ENCODE measurements around the gene RNF150.

RNF150 gene

DNA sequence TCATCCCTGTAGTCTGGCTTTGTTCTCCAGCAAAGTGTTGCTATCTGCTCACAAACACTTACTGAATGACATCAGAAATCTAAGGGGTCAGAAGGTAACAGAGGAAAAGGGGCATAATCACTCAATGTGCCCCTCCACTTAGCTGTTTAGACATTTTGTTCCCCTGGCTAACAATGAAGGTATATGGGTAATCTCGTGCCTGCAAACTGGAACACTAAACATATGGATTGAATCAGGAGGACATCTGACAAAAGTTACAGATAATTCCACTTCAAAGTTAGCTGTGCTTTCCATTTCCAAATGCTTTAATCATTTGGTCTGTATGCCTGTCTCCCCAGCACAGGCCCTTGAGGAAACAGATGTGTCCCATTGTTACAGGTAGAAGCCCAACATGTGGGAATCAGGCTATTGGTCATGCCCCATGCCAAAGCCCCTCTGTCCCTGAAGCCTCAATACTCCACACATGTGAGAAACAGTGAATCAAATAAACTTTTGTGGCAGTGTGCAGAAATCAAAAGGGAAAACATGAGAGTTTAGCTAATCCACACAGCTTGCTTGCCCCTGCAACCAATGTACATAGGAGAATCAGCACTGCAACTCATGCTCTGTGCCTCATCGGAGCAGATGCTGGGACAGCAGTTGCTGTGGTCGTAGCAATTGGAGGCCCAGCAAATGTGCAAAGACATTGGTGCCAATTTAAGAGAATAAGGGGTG lies 111.7 kb downstream of the RNF150 start:
- DNase-seq = no peak

DNA sequence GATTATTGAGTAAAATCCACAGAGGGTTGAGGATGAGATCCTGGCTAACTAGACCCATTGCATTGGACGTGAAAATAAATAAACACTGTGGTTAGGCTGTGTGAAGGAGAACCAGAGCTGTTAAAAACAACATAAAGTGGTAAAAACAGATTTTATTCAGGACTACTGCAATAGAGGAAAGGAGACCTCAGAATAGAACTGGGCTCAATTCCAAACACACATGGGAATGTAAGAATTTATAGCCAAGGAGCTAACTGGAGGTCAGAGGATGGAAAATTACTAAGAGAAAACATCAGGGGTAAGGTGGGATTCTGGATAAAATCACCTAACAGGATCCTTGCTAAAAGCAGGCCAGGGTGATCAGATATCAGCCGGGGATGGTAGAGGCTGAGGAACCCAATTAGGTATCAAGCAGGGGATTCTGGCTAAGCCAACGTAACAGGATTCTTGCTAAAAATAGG lies 112.4 kb downstream of the RNF150 start:
- DNase-seq = no peak

DNA sequence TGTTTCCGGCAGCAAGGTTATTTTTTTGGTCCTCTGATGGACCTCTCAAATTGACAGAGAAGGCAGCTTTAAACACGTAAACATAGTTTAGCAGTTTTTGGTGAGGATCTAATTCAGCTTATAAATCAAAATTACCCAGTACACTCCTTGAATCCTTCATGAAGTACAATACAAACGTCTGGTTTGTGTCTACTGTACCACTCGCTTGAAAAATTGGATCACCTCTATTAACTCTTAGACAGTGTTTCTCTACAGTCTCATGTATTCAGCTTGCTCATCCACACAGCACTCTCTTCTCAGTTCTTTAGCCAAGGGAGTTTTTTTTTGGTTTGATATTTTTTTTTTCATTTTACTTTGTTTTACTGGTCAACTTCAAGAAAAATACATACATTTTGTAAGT lies 113.5 kb downstream of the RNF150 start:
- no peak for DNase-seq

DNA sequence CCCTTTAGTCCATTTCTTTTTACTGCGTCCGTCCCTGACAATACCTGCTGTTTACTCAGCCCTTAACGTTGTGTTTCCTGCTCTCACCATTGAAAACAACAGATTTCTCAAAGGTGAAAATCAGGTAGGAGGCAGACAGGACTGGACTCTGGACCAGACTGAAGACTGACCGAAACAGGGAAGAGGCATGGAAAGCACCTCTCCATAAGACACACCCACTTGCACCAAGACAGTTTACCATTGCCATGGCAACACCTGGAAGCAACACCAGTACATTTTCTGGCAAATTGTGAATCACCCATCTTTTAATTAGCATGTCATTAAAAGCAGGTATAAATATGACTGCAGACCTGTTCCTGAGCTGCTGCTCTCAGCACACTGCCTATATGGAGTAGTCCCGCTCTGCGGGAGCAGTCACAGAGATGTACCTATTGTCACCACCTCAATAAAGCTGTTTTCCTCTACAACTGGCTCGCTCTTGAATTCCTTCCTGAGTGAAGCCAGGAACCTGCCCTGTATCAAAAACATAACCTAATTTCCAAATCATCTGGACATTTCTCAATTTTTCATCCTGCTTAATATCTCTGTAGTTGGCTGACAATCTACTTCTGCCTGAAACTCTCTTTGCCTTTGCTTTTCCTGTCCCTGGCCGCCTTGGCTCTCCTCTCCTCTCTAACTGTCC lies 117.0 kb downstream of the RNF150 start:
- no peak for DNase-seq

DNA sequence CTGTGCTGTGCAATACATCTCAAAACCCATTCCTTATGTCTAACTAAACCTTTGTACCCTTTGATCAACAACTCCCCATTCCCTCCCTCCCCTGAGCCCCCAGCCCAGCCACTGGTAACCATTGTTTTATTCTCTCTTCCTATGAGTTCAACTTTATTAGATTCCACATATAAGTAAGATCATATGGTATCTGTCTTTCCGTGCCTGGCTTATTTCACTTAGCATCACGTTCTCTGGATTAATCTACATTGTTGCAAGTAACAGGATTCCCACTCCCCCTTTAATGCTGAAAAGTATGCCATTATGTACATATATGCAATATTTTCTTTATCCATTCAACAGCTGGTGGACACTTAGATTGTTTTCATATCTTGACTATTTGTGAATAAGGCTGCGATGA lies 119.4 kb downstream of the RNF150 start:
- DNase-seq = no peak

DNA sequence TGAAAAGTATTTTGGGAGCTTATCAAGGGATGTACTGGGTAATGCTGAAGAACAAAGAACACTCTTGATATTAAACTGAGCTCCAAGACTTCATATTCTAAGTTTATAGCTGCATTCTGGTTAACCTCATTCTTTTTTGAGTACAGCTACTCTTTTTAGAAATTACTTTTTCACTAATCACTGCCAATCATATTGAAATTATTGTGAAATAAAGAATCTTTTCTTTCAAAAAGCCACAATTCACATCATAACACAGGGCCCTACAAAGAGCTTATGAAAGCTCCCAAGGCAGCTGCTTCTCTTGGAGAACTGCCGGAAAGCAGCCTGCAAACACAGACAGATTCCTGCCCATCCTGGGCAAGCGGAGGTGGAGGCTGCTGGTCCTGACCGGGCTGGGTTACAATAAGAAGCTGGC lies 121.4 kb downstream of the RNF150 start:
- no peak for DNase-seq

DNA sequence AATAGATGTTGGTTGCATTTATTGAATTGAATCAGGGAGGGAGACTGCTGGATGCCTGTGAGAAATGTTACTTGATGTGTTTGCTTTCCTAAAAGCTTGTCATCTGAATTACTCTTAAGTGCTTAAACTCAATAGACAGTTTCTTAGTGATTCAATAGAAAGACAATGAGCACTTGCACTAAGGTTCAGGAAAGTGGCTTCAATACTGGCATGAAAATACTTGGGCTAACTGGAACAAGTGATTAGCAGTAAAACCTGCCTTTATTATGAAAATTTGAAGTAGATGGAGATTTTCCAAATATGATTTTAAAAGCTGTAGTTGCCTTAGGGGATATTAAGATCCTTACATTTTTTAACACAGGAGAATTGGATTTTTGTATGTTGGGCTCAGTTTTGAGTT lies 123.3 kb downstream of the RNF150 start:
- DNase-seq = no peak

DNA sequence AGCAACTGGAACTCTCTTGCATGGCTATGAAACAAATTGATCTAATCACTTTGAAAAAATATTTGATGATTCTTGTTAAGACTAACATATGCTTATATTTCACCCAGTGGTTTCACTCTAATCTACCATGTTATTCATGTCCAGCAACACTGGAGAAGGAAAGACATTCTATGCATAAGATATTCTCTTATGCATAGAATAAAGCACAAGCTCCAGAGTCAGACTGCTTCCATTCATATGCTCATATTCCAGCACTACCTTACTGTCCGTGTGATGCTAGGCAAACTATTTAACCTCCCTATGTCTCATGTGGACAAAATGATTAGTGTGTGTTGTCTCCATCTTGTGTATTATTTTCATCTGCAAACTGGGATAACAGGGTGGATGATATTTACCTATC lies 124.1 kb downstream of the RNF150 start:
- DNase-seq = no peak

DNA sequence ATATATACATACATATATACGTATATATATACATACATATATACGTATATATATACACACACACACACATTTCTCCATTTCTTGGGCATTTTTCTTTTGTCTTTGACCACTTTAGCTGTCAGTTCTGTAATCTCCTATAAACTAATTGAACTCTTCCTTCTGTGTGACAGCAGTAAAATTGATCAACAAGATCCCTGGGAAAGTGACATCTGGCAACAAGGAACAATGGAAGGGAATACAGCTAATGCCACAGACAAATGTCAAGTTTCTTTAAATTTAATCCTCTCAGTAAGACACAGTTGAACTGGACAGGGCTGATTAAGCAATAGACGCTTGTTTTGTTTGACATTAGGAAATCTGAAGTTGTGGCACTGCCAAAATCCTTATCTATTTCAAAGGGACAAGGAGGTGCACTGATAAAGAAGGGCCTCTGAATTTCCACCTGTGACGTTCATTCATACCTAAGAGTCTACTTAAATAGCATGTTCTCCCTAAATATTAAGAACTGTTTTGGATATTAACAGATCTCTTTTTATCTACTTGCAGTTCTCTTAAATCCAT lies 126.9 kb downstream of the RNF150 start:
- no peak for DNase-seq

DNA sequence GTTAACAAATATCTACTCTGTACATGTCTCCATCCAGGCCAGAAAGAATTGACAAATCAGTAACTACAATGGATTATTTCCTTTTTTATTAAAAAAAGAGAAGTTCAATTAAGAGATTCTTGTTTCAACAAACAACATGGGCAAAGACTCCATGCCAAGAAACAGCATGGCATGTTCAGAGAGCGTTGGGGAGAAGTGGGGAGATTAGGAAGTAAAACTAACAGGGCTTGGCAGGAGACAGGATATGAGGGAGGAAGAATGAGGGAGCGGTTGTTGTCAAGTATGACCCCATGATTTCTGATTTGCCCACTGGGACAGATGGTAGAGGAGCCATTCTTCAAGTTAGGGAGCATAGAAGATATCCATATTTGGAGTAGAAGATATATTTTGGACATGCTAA lies 128.4 kb downstream of the RNF150 start:
- DNase-seq = no peak

DNA sequence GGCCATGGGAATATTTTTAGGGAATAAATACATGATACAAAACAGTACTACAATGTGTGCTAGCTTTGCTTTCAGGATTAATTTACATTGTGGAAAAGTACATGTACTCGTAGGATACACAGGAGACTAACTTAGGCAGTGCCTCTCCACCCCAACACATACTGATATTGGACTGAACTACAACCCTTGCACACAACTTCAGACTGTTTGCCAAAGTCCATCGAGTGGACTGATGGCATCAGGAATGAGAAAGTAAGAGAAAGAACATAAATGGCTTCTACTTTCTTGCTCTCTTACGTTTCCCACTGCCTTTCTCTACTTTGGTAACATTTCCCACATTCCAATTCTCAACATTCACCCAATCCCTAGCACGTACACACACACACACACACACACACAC lies 130.1 kb downstream of the RNF150 start:
- DNase-seq = no peak

DNA sequence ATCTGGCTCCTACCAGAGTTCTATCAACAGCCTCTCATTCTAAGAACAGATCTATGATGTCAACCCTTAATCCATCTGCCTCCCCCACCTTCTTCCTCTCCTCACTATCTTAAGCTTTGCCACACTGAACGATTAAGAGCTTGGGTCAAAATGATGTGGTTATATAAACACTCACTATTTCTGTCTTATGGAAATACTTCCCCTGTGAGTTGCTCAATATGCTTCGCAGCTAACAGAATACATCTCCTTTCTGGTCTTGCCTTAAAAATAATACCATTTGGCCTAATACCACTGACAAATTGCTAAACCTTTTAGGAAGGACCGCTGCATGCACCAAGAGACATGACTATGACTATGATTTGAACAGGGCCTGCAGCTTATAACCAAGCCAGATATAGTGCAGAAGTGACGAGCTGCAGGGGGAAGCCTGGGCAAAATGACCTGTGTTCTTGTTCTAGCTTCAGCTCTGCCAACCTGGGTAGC lies 130.9 kb downstream of the RNF150 start:
- no peak for DNase-seq

DNA sequence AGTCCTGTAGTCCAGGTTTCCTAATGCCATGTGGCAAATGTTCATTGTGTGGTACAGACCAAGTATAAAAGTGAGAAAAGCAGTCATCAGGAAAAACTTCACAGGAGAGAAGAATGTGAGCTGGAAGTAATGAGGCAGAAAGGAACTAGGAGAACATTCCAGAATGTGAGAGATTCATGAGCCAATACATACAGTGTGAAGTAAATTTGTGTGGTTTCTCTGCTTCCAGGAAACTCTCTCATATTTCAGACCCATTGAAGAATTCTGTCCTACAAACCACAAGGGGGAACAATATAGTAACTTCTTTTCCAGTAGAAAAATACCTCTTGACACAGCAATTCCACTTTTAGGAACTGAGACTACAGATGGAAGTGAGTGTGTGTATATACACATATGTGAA lies 136.5 kb downstream of the RNF150 start:
- no peak for DNase-seq

DNA sequence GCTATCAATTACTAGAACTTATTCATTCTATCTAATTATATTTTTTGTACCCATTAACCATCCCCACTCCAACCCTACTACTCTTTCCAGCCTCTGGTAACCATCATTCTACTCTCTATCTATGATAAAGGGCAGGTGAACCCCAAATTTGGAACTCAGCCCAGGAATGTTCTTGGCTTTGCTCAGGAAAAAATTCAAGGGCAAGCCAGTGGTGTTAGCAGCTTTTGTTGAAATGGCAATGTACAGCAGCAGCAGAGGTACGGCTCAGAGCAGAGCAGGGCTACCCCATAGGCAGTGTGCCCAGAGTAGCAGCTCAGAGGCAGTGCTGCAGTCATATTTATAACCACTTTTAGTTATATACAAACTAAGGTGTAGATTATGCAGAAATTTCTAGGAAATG lies 138.2 kb downstream of the RNF150 start:
- DNase-seq = no peak

DNA sequence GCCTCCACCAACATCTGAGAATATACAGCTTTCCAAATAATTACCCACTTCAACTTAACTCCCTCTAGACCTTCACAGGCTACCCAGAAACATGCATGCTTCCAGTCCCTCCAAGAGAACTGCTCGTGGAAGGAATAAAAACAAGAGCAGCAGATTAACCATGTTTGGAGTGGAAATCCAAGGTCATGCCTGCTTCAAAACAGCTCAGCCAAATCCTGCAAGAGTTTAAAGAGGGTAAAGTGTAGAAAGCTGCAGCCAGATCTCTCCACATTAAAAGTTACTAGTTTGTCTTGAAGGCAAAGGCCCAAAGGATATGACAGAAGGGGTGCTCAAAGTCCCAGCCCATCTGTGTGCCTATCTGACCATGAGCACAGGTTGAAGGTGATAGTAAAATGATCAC lies 139.3 kb downstream of the RNF150 start:
- no peak for DNase-seq

DNA sequence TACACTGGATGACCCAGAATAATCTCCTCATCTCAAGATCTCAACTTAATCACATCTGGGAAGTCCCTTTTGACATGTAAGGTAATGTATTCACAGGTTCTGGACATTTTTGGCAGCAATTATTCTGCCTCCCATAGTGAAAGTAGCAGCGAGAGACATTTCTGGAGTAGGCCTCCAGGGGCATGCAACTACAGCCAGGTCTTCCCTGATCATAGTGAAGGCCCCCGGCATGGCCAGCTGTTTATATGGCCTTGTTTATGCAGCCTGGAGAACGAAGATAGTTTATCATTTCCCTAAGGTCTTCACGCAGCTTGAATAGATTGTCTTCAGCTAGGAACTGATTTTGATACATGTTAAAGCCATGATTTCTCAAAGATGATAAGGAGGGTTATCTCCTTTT lies 139.9 kb downstream of the RNF150 start:
- DNase-seq = no peak

DNA sequence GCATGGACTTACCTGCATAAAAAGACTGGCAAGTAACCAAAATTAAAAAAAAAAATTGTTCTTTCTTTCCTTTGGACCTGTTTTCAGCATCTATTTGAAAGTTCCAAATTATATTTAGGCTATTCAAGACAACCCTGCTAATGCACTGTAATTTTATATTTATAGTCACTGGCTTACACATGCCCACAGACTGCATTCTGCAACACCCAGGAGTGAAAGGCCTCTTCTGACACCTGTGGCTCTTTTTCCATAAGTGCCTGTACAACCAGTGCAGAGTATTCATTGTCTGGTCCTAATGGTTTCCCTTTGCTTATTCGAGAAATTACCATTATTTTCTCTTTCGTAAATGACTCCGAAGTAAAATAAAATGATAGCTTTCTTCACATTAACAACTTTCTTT lies 143.3 kb downstream of the RNF150 start:
- DNase-seq = no peak

DNA sequence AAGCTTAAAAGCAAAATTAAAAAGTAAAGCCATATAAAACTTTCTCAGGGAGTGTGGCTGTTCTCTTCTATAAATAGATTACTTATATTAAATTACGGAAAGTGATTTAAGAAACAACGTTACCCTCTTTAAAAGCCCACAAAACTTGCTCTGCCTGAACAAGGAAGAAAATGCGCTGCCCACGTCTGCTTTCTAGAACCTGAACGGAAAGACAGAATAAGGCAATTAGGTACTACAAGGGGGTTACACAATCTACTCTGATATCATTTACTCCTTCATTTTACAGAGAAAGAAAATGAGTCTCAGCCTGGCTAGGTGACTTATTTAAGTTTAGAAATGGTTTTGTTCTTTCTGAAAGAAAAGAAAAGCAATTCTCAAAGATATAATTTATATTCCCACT lies 147.2 kb downstream of the RNF150 start:
- DNase-seq = no peak

DNA sequence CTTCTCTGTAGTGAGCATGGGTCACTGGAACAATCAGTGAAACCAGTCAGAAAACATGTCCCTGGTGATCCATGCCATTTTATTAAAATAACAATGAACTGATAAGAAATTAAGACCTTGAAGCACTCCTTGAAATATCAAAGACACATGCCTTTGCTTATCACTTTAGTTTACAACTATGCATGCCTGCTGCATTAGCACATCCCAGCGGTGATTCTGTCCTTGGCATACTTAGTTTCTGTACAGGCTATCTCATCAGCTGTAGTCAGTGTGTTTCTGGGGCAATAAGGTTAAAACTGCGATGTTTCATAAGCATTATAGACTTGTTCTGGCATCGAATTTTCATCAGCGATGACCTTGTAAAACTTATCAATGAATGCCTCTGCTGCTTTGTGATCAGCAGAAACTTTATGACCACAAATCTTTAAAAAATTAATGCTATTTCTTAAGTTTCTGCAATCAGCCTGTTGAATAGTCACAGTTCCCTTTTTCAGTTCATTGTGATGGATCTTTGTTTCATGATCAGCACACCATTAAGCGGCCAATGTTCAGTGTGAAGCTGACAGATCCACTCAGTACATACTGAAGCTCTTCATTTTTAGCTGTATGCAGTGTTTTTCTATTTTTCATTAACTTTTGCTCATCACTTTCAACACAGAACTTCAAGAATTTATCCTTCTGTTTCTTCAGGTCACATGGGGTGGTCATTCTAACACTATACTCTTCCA lies 150.5 kb downstream of the RNF150 start:
- no peak for DNase-seq

DNA sequence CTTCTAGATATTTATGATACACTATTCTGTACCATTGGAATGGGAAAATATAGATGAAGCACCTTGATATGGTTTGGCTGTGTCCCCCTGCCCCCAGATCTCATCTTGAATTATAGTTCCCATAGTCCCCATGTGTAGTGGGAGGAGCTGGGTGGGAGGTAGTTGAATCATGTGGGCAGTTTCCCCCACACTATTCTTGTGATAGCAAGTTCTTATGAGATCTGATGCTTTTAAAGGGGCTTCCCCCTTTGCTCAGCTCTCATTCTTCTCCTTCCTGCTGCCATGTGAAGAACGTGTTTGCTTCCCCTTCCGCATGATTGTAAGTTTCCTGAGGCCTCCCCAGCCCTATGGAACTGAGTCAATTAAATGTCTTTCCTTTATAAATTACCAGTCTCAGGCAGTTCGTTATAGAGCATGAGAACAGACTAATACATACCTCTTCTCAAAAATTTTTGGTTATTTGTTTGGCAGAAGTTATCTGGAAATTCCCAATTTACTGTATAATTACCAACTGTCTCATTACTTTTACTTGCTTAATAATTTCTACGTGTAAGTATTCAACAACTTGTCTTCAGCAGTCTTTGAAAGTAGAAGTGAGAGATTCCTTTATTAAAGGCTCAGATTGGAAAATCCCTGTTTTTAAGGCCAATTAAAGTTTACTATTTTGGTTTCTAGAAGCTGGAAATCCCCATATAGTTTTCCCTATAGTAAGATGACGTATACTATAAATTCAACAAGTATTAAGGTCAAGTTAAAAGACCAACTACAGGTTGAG lies 152.7 kb downstream of the RNF150 start:
- no peak for DNase-seq

DNA sequence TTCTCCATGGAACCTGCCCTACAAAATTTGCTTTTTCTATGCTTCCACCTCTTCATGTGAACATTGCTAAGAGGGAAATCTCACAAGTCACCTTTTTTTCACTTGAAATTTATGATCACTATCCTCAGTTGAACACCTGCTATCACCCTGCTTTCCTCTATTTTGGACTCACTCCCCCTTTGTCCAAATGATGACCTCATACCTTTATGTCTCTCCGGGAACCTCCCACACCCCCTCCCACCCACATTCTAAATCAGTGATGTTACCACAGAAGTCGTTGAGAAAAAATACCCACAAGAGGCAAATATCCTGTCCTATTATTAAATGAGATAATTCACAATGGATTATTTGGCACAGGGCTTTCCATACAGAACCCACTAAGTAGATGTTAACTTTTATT lies 156.5 kb downstream of the RNF150 start:
- no peak for DNase-seq

DNA sequence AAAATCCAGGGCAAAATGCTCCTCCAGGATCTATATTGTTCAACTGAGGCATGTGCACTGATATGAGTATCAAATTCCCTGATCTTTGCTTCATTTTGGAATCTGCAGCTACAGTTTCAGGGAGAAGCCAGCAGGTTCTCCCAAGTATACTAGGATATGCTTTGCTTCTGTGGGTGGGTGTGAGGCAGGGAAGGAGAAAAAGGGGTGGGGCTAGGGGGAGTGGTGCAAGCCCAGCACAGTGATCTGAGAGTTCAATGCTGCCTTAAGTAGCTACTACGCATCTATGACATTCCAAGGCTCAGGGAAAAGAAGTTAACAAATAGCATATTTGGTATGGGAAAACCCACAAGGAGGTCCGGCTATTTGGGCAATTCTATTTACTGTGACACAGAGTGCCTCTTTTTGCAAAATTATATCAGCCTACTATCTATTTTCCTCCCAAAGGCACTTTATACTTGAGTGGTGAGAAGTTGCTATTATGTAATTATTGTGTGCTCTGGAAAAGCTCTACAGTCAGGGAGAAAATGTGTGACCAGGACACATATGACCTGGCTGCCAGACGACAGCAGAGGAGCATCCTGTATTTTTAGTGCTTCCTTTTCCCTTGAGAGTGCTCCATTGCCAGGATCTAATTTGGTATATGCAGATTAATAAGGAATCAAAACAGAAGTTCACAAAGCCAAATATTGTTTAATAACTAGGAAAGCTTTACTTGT lies 162.0 kb downstream of the RNF150 start:
- no peak for DNase-seq

Data from SHP77 treated with DMSO at 0.1 percent for 48 hours (cell line).